Stimulated activated naive CD8-positive, alpha-beta T cell treated with anti-CD3 and anti-CD28 coated beads, Interleukin-15, Interleukin-2, amounts not matched to agents 100 ng/mL and 50 ng/mL, for 24 hours (primary cell): Measurements from ENCODE around the gene CCDC24.

Source experiments
- H3K27ac Mint-ChIP-seq: one replicate; pipeline ENCODE4 v1.8.0; 2021; ENCODE audit warnings: mild to moderate bottlenecking, mixed read lengths
- H3K27me3 Mint-ChIP-seq: one replicate; pipeline ENCODE4 v1.8.0; 2021; ENCODE audit warnings: mixed read lengths
- H3K36me3 Mint-ChIP-seq: one replicate; pipeline ENCODE4 v1.8.0; 2021; ENCODE audit warnings: low read depth, mixed read lengths
- H3K4me1 Mint-ChIP-seq: one replicate; pipeline ENCODE4 v1.8.0; 2021; ENCODE audit warnings: low read depth, mixed read lengths
- H3K4me3 Mint-ChIP-seq: one replicate; pipeline ENCODE4 v1.8.0; 2021; ENCODE audit warnings: mild to moderate bottlenecking, mixed read lengths
- H3K9me3 Mint-ChIP-seq: one replicate; pipeline ENCODE4 v1.8.0; 2021; ENCODE audit warnings: mixed read lengths

CCDC24 gene

GRCh38 chr1:43982241-43982640 lies 9.2 kb upstream of the CCDC24 start:
- Mint-ChIP-seq H3K36me3 (peaks cover 32% of the 10 kb centered on the region), H3K9me3 (no peaks in the 10 kb centered on the region), H3K27ac (no peak overlapping the region), H3K4me1 (peaks cover 25% of the 10 kb centered on the region), H3K27me3 (no peaks in the 10 kb centered on the region), H3K4me3 (no peak overlapping the region)

GRCh38 chr1:43982808-43983207 lies 8.6 kb upstream of the CCDC24 start:
- Mint-ChIP-seq H3K36me3 (peaks cover 27% of the 10 kb centered on the region), H3K27me3 (no peaks in the 10 kb centered on the region), H3K9me3 (no peaks in the 10 kb centered on the region), H3K27ac (no peak overlapping the region), H3K4me1 (peaks cover 19% of the 10 kb centered on the region), H3K4me3 (no peak overlapping the region)

- no peak overlapping the region for H3K27ac Mint-ChIP-seq
- peaks cover 21% of the 10 kb centered on the region for H3K36me3 Mint-ChIP-seq
- H3K9me3 Mint-ChIP-seq = no peaks in the 10 kb centered on the region
- H3K27me3 Mint-ChIP-seq = no peaks in the 10 kb centered on the region
- peaks cover 13% of the 10 kb centered on the region for H3K4me1 Mint-ChIP-seq
- no peak overlapping the region for H3K4me3 Mint-ChIP-seq
These were observed 8.0 kb upstream of the CCDC24 start for GRCh38 chr1:43983253-43983899.

- Mint-ChIP-seq H3K4me3 (no peak overlapping the region), H3K4me1 (peaks cover 8% of the 10 kb centered on the region), H3K27ac (no peak overlapping the region), H3K27me3 (no peaks in the 10 kb centered on the region), H3K36me3 (peaks cover 17% of the 10 kb centered on the region), H3K9me3 (no peaks in the 10 kb centered on the region)
These were observed 6.5 kb upstream of the CCDC24 start for GRCh38 chr1:43984855-43985254.

- Mint-ChIP-seq H3K9me3 (no peaks in the 10 kb centered on the region), H3K4me3 (no peak overlapping the region), H3K27ac (no peak overlapping the region), H3K4me1 (peaks cover 3% of the 10 kb centered on the region), H3K36me3 (peaks cover 12% of the 10 kb centered on the region), H3K27me3 (no peaks in the 10 kb centered on the region)
These were observed 5.3 kb upstream of the CCDC24 start for GRCh38 chr1:43985984-43986595.

- no peak overlapping the region for H3K4me3 Mint-ChIP-seq
- no peaks in the 10 kb centered on the region for H3K27me3 Mint-ChIP-seq
- H3K9me3 Mint-ChIP-seq = no peaks in the 10 kb centered on the region
- peaks cover 5% of the 10 kb centered on the region for H3K4me1 Mint-ChIP-seq
- no peak overlapping the region for H3K27ac Mint-ChIP-seq
- H3K36me3 Mint-ChIP-seq = peaks cover 12% of the 10 kb centered on the region
These were observed 4.7 kb upstream of the CCDC24 start for GRCh38 chr1:43986712-43987111.

- Mint-ChIP-seq H3K4me1 (peaks cover 8% of the 10 kb centered on the region), H3K9me3 (no peaks in the 10 kb centered on the region), H3K27ac (no peak overlapping the region), H3K27me3 (no peaks in the 10 kb centered on the region), H3K4me3 (no peak overlapping the region), H3K36me3 (peaks cover 12% of the 10 kb centered on the region)
These were observed 4.1 kb upstream of the CCDC24 start for GRCh38 chr1:43987159-43987902.

GRCh38 chr1:43990271-43991199 lies 864 bp upstream of the CCDC24 start:
- Mint-ChIP-seq H3K9me3 (no peaks in the 10 kb centered on the region), H3K4me3 (peak overlapping the region; percentile 85), H3K4me1 (peaks cover 13% of the 10 kb centered on the region), H3K27ac (no peak overlapping the region), H3K27me3 (no peaks in the 10 kb centered on the region), H3K36me3 (no peaks in the 10 kb centered on the region)

- Mint-ChIP-seq H3K27me3 (no peaks in the 10 kb centered on the region), H3K27ac (no peak overlapping the region), H3K9me3 (no peaks in the 10 kb centered on the region), H3K36me3 (no peaks in the 10 kb centered on the region), H3K4me1 (peaks cover 13% of the 10 kb centered on the region), H3K4me3 (peak overlapping the region; percentile 85)
These were observed 261 bp upstream of the CCDC24 start for GRCh38 chr1:43991200-43991475.

- Mint-ChIP-seq H3K27ac (no peak overlapping the region), H3K27me3 (no peaks in the 10 kb centered on the region), H3K4me3 (peak overlapping the region; percentile 85), H3K9me3 (no peaks in the 10 kb centered on the region), H3K36me3 (no peaks in the 10 kb centered on the region), H3K4me1 (peaks cover 13% of the 10 kb centered on the region)
These were observed 1.0 kb downstream of the CCDC24 start for GRCh38 chr1:43992232-43992995.

GRCh38 chr1:43993206-43993914 lies 2.0 kb downstream of the CCDC24 start:
- Mint-ChIP-seq H3K9me3 (no peaks in the 10 kb centered on the region), H3K27me3 (no peaks in the 10 kb centered on the region), H3K36me3 (no peaks in the 10 kb centered on the region), H3K4me1 (peaks cover 13% of the 10 kb centered on the region), H3K27ac (no peak overlapping the region), H3K4me3 (no peak overlapping the region)

GRCh38 chr1:43994071-43994470 lies 2.7 kb downstream of the CCDC24 start:
- Mint-ChIP-seq H3K36me3 (no peaks in the 10 kb centered on the region), H3K4me1 (peaks cover 13% of the 10 kb centered on the region), H3K27me3 (no peaks in the 10 kb centered on the region), H3K27ac (no peak overlapping the region), H3K9me3 (no peaks in the 10 kb centered on the region), H3K4me3 (no peak overlapping the region)

GRCh38 chr1:43994794-43995790 lies 3.7 kb downstream of the CCDC24 start:
- Mint-ChIP-seq H3K9me3 (no peaks in the 10 kb centered on the region), H3K27me3 (no peaks in the 10 kb centered on the region), H3K4me3 (no peak overlapping the region), H3K27ac (no peak overlapping the region), H3K36me3 (no peaks in the 10 kb centered on the region), H3K4me1 (peaks cover 13% of the 10 kb centered on the region)
